ENCODE results near the gene PARP14. TPM values are rescaled to one million over a fixed set of nuclear protein-coding genes. Genes with fewer than 3 reads are reported as not detected.

PARP14 gene
- total and polyA plus RNA-seq, 7 donors = 2.2 to 10.0 (median 6.0) TPM

- H3K27ac ChIP-seq = peak overlapping the region; percentile 71
- ATAC-seq (no peak), DNase-seq (no peak)
- H3K4me3 ChIP-seq = no peak overlapping the region
- peaks cover 2 to 23% of the 10 kb centered on the region in 2 donors for H3K36me3 ChIP-seq (ENCODE audit: insufficient read depth in 1 of 2, low read depth in 1 of 2)
- no peaks in the 10 kb centered on the region for H3K27me3 ChIP-seq (ENCODE audit: insufficient read depth in 3 of 3, low read length in 2 of 3)
- WGBS, 3 donors = 95 to 100% (median 96%) methylated on average over 1 of the region's 1 CpG
- intact Hi-C loops (cut with DNase I) = no loop called here
- TF ChIP-seq, protein P1, sequence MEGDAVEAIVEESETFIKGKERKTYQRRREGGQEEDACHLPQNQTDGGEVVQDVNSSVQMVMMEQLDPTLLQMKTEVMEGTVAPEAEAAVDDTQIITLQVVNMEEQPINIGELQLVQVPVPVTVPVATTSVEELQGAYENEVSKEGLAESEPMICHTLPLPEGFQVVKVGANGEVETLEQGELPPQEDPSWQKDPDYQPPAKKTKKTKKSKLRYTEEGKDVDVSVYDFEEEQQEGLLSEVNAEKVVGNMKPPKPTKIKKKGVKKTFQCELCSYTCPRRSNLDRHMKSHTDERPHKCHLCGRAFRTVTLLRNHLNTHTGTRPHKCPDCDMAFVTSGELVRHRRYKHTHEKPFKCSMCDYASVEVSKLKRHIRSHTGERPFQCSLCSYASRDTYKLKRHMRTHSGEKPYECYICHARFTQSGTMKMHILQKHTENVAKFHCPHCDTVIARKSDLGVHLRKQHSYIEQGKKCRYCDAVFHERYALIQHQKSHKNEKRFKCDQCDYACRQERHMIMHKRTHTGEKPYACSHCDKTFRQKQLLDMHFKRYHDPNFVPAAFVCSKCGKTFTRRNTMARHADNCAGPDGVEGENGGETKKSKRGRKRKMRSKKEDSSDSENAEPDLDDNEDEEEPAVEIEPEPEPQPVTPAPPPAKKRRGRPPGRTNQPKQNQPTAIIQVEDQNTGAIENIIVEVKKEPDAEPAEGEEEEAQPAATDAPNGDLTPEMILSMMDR (IDR thresholded peaks at IDR 0.05) = no peak
- peaks cover 59% of the 10 kb centered on the region for H3K4me1 ChIP-seq
- H3K9me3 ChIP-seq = no peaks in the 10 kb centered on the region
Measured at GRCh38 chr3:122772827-122773226, 92.2 kb downstream of the PARP14 start.

GRCh38 chr3:122773944-122774509 lies 93.4 kb downstream of the PARP14 start:
- Histone ChIP-seq H3K9me3 (no peaks in the 10 kb centered on the region), H3K27me3 (ENCODE audit: insufficient read depth in 3 of 3, low read length in 2 of 3) (no peaks in the 10 kb centered on the region), H3K4me1 (peaks cover 49% of the 10 kb centered on the region), H3K4me3 (no peak overlapping the region), H3K27ac (peak overlapping the region; percentile 84), H3K36me3 (ENCODE audit: insufficient read depth in 1 of 2, low read depth in 1 of 2) (peaks cover 2 to 16% of the 10 kb centered on the region in 2 donors)
- ATAC-seq (no peak), DNase-seq (no peak)
- TF ChIP-seq, protein P1 (IDR thresholded peaks at IDR 0.05) = no peak
- 89 to 90% (median 89%) methylated on average over 3 of the region's 3 CpGs for WGBS, 3 donors
- intact Hi-C loops (cut with DNase I) = no loop called here

DNA sequence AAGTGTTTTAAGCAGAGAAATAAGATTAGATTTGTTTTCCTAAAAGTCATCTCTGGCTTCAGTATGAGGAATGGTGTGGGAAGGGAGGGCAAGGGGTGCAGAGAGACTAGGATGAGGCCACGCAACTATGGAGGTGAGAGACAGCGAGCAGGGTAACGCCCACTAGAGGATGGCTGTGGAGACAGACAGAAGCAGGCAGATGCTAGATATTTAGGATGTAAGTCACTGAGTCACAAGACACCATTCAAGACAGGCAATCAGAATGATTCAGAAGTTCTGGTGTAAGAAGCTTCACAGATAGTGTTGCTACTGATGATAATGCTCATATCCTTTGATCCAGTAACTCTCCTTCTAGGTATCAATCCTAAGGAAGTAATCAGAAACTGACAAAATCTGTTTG lies 93.9 kb downstream of the PARP14 start:
- DNase-seq = no peak
- H3K9me3 ChIP-seq = no peaks in the 10 kb centered on the region
- peak overlapping the region; percentile 84 for H3K27ac ChIP-seq
- H3K36me3 ChIP-seq (ENCODE audit: insufficient read depth in 1 of 2, low read depth in 1 of 2) = peaks cover 2 to 16% of the 10 kb centered on the region in 2 donors
- no peak overlapping the region for H3K4me3 ChIP-seq
- intact Hi-C loops (cut with DNase I) = no loop called here
- H3K4me1 ChIP-seq = peaks cover 49% of the 10 kb centered on the region
- ATAC-seq = peak; percentile 79 to 93 (median 80)
- WGBS, 3 donors = 83 to 97% (median 95%) methylated on average over 3 of the region's 3 CpGs
- TF ChIP-seq, protein P1 (IDR thresholded peaks at IDR 0.05) = no peak
- no peaks in the 10 kb centered on the region for H3K27me3 ChIP-seq (ENCODE audit: insufficient read depth in 3 of 3, low read length in 2 of 3)

GRCh38 chr3:122776675-122777468 lies 96.2 kb downstream of the PARP14 start:
- peaks cover 2 to 6% of the 10 kb centered on the region in 2 donors for H3K36me3 ChIP-seq (ENCODE audit: insufficient read depth in 1 of 2, low read depth in 1 of 2)
- ATAC-seq = peak; percentile 66 to 85 (median 80)
- H3K4me1 ChIP-seq = peaks cover 33% of the 10 kb centered on the region
- intact Hi-C loops (cut with DNase I) = no loop called here
- H3K9me3 ChIP-seq = no peaks in the 10 kb centered on the region
- DNase-seq = no peak
- H3K4me3 ChIP-seq = peak overlapping the region; percentile 42
- TF ChIP-seq, protein P1 (IDR thresholded peaks at IDR 0.05) = no peak
- peak overlapping the region; percentile 84 for H3K27ac ChIP-seq
- WGBS, 3 donors = 21 to 35% (median 22%) methylated on average over 5 of the region's 5 CpGs
- H3K27me3 ChIP-seq (ENCODE audit: insufficient read depth in 3 of 3, low read length in 2 of 3) = no peaks in the 10 kb centered on the region
